SKM-1 (cell line): ENCODE results near the gene TAMM41.
"Not testable (repeated sequence)": the region's sequence is repeated elsewhere in the genome, so short reads cannot be mapped to it uniquely, and the experiment has no call there.

ENCODE experiments used
- DNase-seq: peaks from one replicate; lab custom pipeline; 2025; ENCODE audit not compliant: unreplicated experiment; lab: John Stamatoyannopoulos, UW

TAMM41 gene

GRCh38 chr3:11815111-11815510 lies 31.6 kb downstream of the TAMM41 start:
- DNase-seq, result no peak

- no peak for DNase-seq
Observed at GRCh38 chr3:11814663-11815062, 32.0 kb downstream of the TAMM41 start.

GRCh38 chr3:11810276-11810675 lies 36.4 kb downstream of the TAMM41 start:
- DNase-seq, result no peak

DNA sequence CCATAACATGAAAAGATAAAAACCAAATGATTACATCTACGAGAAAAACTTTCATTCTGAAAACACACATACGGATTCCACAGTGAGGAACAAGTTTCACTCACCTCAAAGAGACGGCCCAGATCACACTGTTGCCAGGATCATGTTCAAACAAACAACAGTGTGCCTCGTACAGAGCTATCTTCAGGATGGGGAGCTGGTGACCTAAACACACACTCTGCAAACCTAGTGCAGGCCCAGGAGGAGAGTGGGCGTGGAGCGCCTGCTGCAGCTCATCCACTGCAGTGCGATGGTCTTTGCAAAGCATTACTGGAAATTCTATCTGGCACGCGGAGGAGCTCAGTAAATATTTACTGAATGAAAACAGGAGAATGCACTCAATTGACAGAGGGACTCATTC lies 38.5 kb downstream of the TAMM41 start:
- DNase-seq, result no peak

DNA sequence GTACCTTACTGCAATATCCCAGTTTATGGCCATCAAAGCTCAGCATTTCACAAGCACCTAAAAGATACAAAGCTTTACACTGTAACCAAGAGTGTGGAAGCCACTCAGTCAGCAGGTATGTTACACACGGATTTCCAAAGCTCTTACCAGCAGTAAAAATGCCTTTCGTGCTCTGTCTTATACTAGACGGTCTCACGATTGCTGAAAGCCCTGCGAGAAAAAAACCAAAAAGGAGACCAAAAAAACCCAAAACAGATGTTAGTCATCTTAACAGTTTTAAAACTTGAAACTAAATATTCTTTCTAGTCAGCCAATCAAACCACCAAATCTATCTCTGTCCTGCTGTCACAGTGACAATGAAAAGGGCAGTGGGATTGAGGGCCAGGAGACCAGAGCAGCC lies 39.0 kb downstream of the TAMM41 start:
- DNase-seq, result no peak

- no peak for DNase-seq
Observed at GRCh38 chr3:11805716-11806115, 41.0 kb downstream of the TAMM41 start.

GRCh38 chr3:11803977-11804892 lies 42.5 kb downstream of the TAMM41 start:
- peak; percentile 41 for DNase-seq

- DNase-seq, result no peak
Observed at GRCh38 chr3:11799791-11800190, 46.9 kb downstream of the TAMM41 start.

DNA sequence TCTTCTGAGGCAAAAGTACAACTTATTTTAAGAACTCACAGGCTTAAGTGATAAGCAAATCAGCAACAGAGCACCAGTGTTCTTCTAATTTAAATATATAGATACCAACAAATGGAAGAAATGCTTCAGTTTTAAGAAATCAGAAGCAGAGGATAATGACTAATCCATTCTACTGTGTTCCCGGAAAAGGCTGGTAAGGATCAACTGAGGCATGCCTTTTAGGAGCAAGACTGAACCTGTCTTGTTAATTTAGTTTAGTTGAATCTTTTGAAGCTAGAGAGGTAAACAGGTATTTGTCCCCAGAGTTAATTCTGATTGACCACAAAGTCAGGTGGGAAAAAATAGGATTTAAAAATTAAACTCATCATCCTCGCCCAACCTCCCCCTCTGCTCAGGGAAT lies 51.8 kb downstream of the TAMM41 start:
- no peak for DNase-seq

- DNase-seq, result no peak
Observed at GRCh38 chr3:11791339-11792200, 55.1 kb downstream of the TAMM41 start.

DNA sequence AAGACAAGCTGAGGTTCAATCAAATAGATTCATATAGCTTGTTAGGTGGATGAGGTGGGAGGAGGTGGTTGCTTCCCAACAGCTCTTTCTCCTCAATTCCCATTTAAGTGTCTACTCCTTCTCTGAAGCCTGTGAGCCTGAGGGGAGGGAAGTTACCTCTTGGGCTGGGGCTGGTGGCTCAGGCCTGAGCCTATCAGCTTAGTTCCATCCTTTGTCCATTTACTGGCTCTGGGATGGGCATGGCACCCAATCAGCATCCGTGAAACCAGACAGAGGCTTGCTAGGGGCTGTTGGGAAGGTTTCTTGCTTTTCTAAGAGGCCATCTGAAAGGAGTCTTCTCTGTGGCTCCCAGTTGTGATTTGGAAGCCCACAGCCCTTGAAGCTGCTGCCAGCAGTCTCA lies 57.3 kb downstream of the TAMM41 start:
- no peak for DNase-seq

GRCh38 chr3:11784971-11785377 lies 61.7 kb downstream of the TAMM41 start:
- no peak for DNase-seq

- DNase-seq, result no peak
Observed at GRCh38 chr3:11780341-11780740, 66.3 kb downstream of the TAMM41 start.

- no peak for DNase-seq
Observed at GRCh38 chr3:11779626-11780025, 67.1 kb downstream of the TAMM41 start.

- no peak for DNase-seq
Observed at GRCh38 chr3:11778248-11778647, 68.4 kb downstream of the TAMM41 start.

- DNase-seq, result no peak
Observed at GRCh38 chr3:11776346-11776745, 70.3 kb downstream of the TAMM41 start.

DNA sequence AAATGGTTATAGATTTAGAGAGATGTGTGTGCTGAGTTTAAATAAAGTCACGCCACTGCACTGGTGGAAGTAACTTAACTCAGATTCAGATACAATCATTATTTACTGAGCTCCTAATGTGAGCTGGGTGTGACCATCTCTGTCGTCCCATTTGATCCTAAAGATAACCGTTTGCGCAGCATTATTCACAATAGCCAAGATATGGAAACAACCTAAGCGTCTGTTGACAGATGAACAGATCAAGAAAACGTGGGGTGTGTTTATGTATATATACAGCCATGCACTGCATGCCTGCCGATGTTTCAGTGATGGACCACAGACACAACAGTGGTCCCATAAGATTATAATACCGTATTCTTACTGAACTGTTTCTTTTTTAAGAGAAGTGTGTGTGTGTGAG lies 71.2 kb downstream of the TAMM41 start:
- DNase-seq, result no peak

GRCh38 chr3:11774296-11774877 lies 72.3 kb downstream of the TAMM41 start:
- no peak for DNase-seq

GRCh38 chr3:11771931-11772330 lies 74.8 kb downstream of the TAMM41 start:
- DNase-seq, result not testable (repeated sequence)

- DNase-seq, result no peak
Observed at GRCh38 chr3:11770477-11771391, 76.0 kb downstream of the TAMM41 start.
